SK-N-SH (cell line): ENCODE measurements around the gene EFCAB11.

Source experiments
- CHD2 ChIP-seq: fragments of 150-350 bp; IDR thresholded peaks from 2 replicates; pipeline ENCODE4 v1.6.1; 2018; ENCODE audit warnings: low read length; ENCODE audit not compliant: partially characterized antibody
- EZH2phosphoT487 ChIP-seq: fragments of 200-600 bp; sonication (generic); IDR thresholded peaks from 2 replicates; pipeline ENCODE4 v1.6.1; 2017; ENCODE audit warnings: low read depth, mixed run types, mild to moderate bottlenecking, antibody characterized with exemption, moderate library complexity, borderline replicate concordance
- JUND ChIP-seq: IDR thresholded peaks from 2 replicates; pipeline ENCODE4 v1.4.0; 2012
- MEF2A ChIP-seq: IDR thresholded peaks from 2 replicates; pipeline ENCODE4 v1.4.0; 2012; ENCODE audit warnings: low read depth, borderline replicate concordance
- MXI1 ChIP-seq: IDR thresholded peaks from 2 replicates; pipeline ENCODE4 v1.6.1; 2012; ENCODE audit warnings: mild to moderate bottlenecking, low read depth, low read length, improper control_type of control experiment
- NFIC ChIP-seq: IDR thresholded peaks from 2 replicates; pipeline ENCODE4 v1.4.0; 2012; ENCODE audit warnings: borderline replicate concordance
- POLR2AphosphoS5 ChIP-seq: IDR thresholded peaks from 2 replicates; pipeline ENCODE4 v1.6.1; 2012; ENCODE audit warnings: low read depth, low read length
- RFX5 ChIP-seq: IDR thresholded peaks from 2 replicates; pipeline ENCODE4 v1.6.1; 2012; ENCODE audit warnings: mild to moderate bottlenecking, improper control_type of control experiment, low read length
- RXRA ChIP-seq: IDR thresholded peaks from 2 replicates; pipeline ENCODE4 v1.4.0; 2012; ENCODE audit warnings: low read depth, mild to moderate bottlenecking, borderline replicate concordance
- SIN3A ChIP-seq: IDR thresholded peaks from 2 replicates; pipeline ENCODE4 v1.6.1; 2012; ENCODE audit warnings: low read depth, mild to moderate bottlenecking, low read length, moderate library complexity, borderline replicate concordance
- SMC3 ChIP-seq: IDR thresholded peaks from 2 replicates; pipeline ENCODE4 v1.6.1; 2012; ENCODE audit warnings: low read depth, low read length, improper control_type of control experiment
- TF ChIP-seq, protein P1 (sequence below): IDR thresholded peaks from 2 replicates; pipeline ENCODE4 v1.4.0; 2012; ENCODE audit warnings: low read depth
- TF ChIP-seq, protein P2 (sequence below): fragments of 200-600 bp; sonication (generic); IDR thresholded peaks from 2 replicates; pipeline ENCODE4 v1.6.1; 2017; ENCODE audit warnings: antibody characterized with exemption, mild to moderate bottlenecking, moderate library complexity
- TF ChIP-seq, protein P3 (sequence below): IDR thresholded peaks from 2 replicates; pipeline ENCODE4 v1.4.0; 2012; ENCODE audit warnings: low read depth, borderline replicate concordance

DNA sequence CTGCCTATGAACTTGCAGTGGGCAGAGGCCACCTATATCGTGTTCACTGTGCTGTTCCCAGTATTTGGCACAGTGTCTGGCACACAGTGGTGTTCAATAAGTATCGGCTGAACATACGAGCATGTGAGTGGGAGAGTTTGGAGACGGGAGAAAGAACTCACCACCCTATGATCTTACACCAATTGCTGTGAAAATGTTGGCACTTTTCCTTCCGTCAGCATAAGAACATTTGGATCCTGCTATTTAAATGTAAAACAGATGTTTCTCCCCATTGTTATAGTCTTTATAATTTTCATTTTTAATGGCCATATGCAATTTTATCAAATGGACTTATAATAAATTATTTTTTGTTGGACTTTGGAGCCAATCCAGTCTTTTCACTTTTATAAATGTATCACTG lies 144.4 kb downstream of the EFCAB11 start:
- TF ChIP-seq, protein P1, sequence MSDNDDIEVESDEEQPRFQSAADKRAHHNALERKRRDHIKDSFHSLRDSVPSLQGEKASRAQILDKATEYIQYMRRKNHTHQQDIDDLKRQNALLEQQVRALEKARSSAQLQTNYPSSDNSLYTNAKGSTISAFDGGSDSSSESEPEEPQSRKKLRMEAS, result no peak
- no peak for TF ChIP-seq NFIC
- no peak for TF ChIP-seq RXRA
- no peak for TF ChIP-seq POLR2AphosphoS5
- TF ChIP-seq CHD2, result no peak
- TF ChIP-seq, protein P2, sequence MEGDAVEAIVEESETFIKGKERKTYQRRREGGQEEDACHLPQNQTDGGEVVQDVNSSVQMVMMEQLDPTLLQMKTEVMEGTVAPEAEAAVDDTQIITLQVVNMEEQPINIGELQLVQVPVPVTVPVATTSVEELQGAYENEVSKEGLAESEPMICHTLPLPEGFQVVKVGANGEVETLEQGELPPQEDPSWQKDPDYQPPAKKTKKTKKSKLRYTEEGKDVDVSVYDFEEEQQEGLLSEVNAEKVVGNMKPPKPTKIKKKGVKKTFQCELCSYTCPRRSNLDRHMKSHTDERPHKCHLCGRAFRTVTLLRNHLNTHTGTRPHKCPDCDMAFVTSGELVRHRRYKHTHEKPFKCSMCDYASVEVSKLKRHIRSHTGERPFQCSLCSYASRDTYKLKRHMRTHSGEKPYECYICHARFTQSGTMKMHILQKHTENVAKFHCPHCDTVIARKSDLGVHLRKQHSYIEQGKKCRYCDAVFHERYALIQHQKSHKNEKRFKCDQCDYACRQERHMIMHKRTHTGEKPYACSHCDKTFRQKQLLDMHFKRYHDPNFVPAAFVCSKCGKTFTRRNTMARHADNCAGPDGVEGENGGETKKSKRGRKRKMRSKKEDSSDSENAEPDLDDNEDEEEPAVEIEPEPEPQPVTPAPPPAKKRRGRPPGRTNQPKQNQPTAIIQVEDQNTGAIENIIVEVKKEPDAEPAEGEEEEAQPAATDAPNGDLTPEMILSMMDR, result no peak
- TF ChIP-seq MEF2A, result no peak
- TF ChIP-seq EZH2phosphoT487, result no peak
- TF ChIP-seq RFX5, result no peak
- TF ChIP-seq, protein P3, sequence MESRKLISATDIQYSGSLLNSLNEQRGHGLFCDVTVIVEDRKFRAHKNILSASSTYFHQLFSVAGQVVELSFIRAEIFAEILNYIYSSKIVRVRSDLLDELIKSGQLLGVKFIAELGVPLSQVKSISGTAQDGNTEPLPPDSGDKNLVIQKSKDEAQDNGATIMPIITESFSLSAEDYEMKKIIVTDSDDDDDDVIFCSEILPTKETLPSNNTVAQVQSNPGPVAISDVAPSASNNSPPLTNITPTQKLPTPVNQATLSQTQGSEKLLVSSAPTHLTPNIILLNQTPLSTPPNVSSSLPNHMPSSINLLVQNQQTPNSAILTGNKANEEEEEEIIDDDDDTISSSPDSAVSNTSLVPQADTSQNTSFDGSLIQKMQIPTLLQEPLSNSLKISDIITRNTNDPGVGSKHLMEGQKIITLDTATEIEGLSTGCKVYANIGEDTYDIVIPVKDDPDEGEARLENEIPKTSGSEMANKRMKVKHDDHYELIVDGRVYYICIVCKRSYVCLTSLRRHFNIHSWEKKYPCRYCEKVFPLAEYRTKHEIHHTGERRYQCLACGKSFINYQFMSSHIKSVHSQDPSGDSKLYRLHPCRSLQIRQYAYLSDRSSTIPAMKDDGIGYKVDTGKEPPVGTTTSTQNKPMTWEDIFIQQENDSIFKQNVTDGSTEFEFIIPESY, result no peak
- TF ChIP-seq SIN3A, result no peak
- TF ChIP-seq SMC3, result no peak
- TF ChIP-seq MXI1, result no peak
- TF ChIP-seq JUND, result no peak
